GM12878 (cell line): Measurements from ENCODE around the gene KLK2. TPM values are rescaled to one million over a fixed set of nuclear protein-coding genes. Genes with fewer than 3 reads are reported as not detected.

Experiments
- ATAC-seq: fragments of 200-7000 bp; cut with Tn5 transposase; 3 replicates; pipeline ENCODE4 v1.9.1; 2020; ENCODE audit warnings: mild to moderate bottlenecking, moderate library complexity
- BruUV-seq: library from RNA; stranded (reverse); fragments of 400-500 nt; replicated peaks from 2 replicates; lab custom pipeline; 2021; lab: Mats Ljungman, UMichigan
- CTCF ChIA-PET: fragments of 300-600 bp; sonication (Branson Sonifier 250); formaldehyde crosslinking; extraction: SDS; loops from one replicate; lab custom pipeline; 2021; ENCODE audit warnings: inconsistent platforms; lab: Yijun Ruan, JAX
- POLR2A ChIA-PET: fragments of 350-600 bp; formaldehyde crosslinking; extraction: SDS; loops from one replicate; lab custom pipeline; 2021; ENCODE audit warnings: inconsistent platforms; lab: Charles Lee
- RAD21 ChIA-PET: fragments of 300-600 bp; sonication (Branson Sonifier 250); formaldehyde crosslinking; loops from one replicate; lab custom pipeline; 2023; ENCODE audit warnings: antibody characterized with exemption; ENCODE audit not compliant: unreplicated experiment; lab: Charles Lee
- SMC1A ChIA-PET: fragments of 300-600 bp; sonication (Branson Sonifier 250); formaldehyde crosslinking; loops from one replicate; lab custom pipeline; 2023; ENCODE audit not compliant: unreplicated experiment, uncharacterized antibody; lab: Charles Lee
- DNase-seq: peaks from one replicate; pipeline ENCODE4 v3.0.0-alpha.2; 2011; ENCODE audit warnings: low read depth, low spot score
- FAIRE-seq: peaks from 3 replicates; lab custom pipeline; 2011; peaks lifted over from hg19 to GRCh38; lab: Jason Lieb, UNC
- H2AFZ ChIP-seq: 2 replicates; pipeline ENCODE4 v1.6.0; 2011; ENCODE audit warnings: low read depth, low read length, control low read depth; ENCODE audit not compliant: control insufficient read depth
- H3K27ac ChIP-seq: 2 replicates; pipeline ENCODE4 v1.5.1; 2011; ENCODE audit warnings: control low read depth; ENCODE audit not compliant: control insufficient read depth, insufficient read depth
- H3K27me3 ChIP-seq, 2 experiments: replicated peaks in 1 of 2; 2 replicates each; pipeline versions ENCODE4 v1.6.0 to v1.6.1; 2011; ENCODE audit warnings: low read length in 1 of 2; ENCODE audit not compliant: control insufficient read depth in 2 of 2, insufficient read depth in 2 of 2
- H3K36me3 ChIP-seq, 2 experiments: 2 replicates each; pipeline ENCODE4 v1.5.1; 2011; ENCODE audit warnings: low read length in 1 of 2; ENCODE audit not compliant: control insufficient read depth in 2 of 2, insufficient read depth in 2 of 2
- H3K4me1 ChIP-seq: 2 replicates; pipeline ENCODE4 v1.6.1; 2011; ENCODE audit warnings: mild to moderate bottlenecking, low read length, moderate library complexity, mixed read lengths; ENCODE audit not compliant: control insufficient read depth, insufficient read depth
- H3K4me2 ChIP-seq: 2 replicates; pipeline ENCODE4 v1.6.0; 2011; ENCODE audit warnings: control low read depth; ENCODE audit not compliant: control insufficient read depth, insufficient read depth
- H3K4me3 ChIP-seq: fragments of 200-600 bp; sonication (generic); 2 replicates; pipeline ENCODE4 v1.5.1; 2016
- H3K79me2 ChIP-seq: 2 replicates; pipeline ENCODE4 v1.6.0; 2011; ENCODE audit warnings: low read length; ENCODE audit not compliant: control insufficient read depth, insufficient read depth
- H3K9ac ChIP-seq: 2 replicates; pipeline ENCODE4 v1.8.0; 2011; ENCODE audit warnings: low read length, control low read depth, mixed read lengths; ENCODE audit not compliant: control insufficient read depth, insufficient read depth
- H3K9me3 ChIP-seq: replicated peaks from 3 replicates; pipeline ENCODE4 v1.5.1; 2011; ENCODE audit warnings: mild to moderate bottlenecking, low read length; ENCODE audit not compliant: control insufficient read depth, insufficient read depth
- H4K20me1 ChIP-seq: 2 replicates; pipeline ENCODE4 v1.6.0; 2011; ENCODE audit not compliant: control insufficient read depth, insufficient read depth
- ASH2L ChIP-seq: fragments of 300-600, 200-600 bp; sonication (generic); IDR thresholded peaks from 2 replicates; pipeline ENCODE4 v1.6.1; 2017; ENCODE audit warnings: low read depth, mild to moderate bottlenecking, borderline replicate concordance
- BCL11A ChIP-seq: IDR thresholded peaks from 2 replicates; pipeline ENCODE4 v1.6.1; 2011; ENCODE audit warnings: low read depth, low read length
- HCFC1 ChIP-seq: fragments of 150-350 bp; IDR thresholded peaks from 2 replicates; pipeline ENCODE4 v1.6.1; 2014; ENCODE audit warnings: low read length
- KLF5 ChIP-seq: fragments of 450-650 bp; IDR thresholded peaks from 2 replicates; pipeline ENCODE4 v1.6.1; 2014; ENCODE audit warnings: mild to moderate bottlenecking; ENCODE audit not compliant: partially characterized antibody
- MTA2 ChIP-seq: fragments of 450-650 bp; IDR thresholded peaks from 2 replicates; pipeline ENCODE4 v1.6.1; 2016; ENCODE audit warnings: low read depth, mild to moderate bottlenecking, moderate library complexity
- NR2C1 ChIP-seq: fragments of 450-650 bp; IDR thresholded peaks from 2 replicates; pipeline ENCODE4 v1.6.1; 2017; ENCODE audit warnings: antibody characterized with exemption, mild to moderate bottlenecking, moderate library complexity
- TARDBP ChIP-seq: IDR thresholded peaks from 2 replicates; pipeline ENCODE4 v1.6.1; 2016; ENCODE audit warnings: borderline replicate concordance
- YBX1 ChIP-seq: fragments of 450-650 bp; IDR thresholded peaks from 2 replicates; pipeline ENCODE4 v1.6.1; 2016; ENCODE audit warnings: antibody characterized with exemption
- WGBS: methylation state at CpG from one replicate; pipeline ENCODE4 v1.1.6; 2016; ENCODE audit warnings: low lambda C conversion rate; ENCODE audit not compliant: insufficient replicate concordance, insufficient coverage; ENCODE audit errors: missing lambda C conversion rate; 5-methylcytosine and 5-hydroxymethylcytosine counted together
- in situ Hi-C: fragments of 300-500 bp; cut with MboI; formaldehyde crosslinking; loops from 9 replicates; pipeline ENCODE4 v1.14.3; 2018; ENCODE audit warnings: mixed read lengths
- intact Hi-C: fragments of 100-400 bp; cut with micrococcal nuclease; formaldehyde crosslinking; loops from one replicate; pipeline ENCODE4 v1.14.2; 2022; ENCODE audit not compliant: unreplicated experiment
- polyA plus RNA-seq, 11 experiments: library from polyadenylated mRNA; depleted of rRNA in 4 of 11; unstranded in 6 of 11; stranded (reverse) in 5 of 11; fragments of >200 nt; fragmentation: Nextera tagmentation in 4 of 11; fragmentation: Illumina TruSeq in 1 of 11; extraction: Ambion mirVana in 4 of 11; extraction: Trizol in 1 of 11; gene quantifications; 1 replicate in 1 of 11; 2 replicates in 10 of 11; pipeline versions ENCODE4 v1.2.1 to v1.2.3, GENCODE V29; 2011 to 2016; ENCODE audit warnings: inconsistent platforms in 2 of 11, missing spikeins in 2 of 11, low read depth in 1 of 11
- total RNA-seq, 4 experiments: library from RNA; depleted of rRNA in 3 of 4; stranded (reverse); fragments of >200 nt in 3 of 4; fragmentation: Illumina TruSeq in 1 of 4; extraction: Trizol in 1 of 4; gene quantifications; 2 replicates each; pipeline versions ENCODE4 v1.2.1 to v1.2.3, GENCODE V29; 2013 to 2021
- TF ChIP-seq, protein P1 (sequence below): fragments of 450-650 bp; IDR thresholded peaks from 2 replicates; pipeline ENCODE4 v1.6.1; 2016; ENCODE audit warnings: mild to moderate bottlenecking

Gene KLK2
- total and polyA plus RNA-seq, 10 of the 15 experiments (the other 5 are each of a cell fraction or from before 2014, with no cell fraction given) = 0.19 to 3.1 (median 1.2) TPM

DNA sequence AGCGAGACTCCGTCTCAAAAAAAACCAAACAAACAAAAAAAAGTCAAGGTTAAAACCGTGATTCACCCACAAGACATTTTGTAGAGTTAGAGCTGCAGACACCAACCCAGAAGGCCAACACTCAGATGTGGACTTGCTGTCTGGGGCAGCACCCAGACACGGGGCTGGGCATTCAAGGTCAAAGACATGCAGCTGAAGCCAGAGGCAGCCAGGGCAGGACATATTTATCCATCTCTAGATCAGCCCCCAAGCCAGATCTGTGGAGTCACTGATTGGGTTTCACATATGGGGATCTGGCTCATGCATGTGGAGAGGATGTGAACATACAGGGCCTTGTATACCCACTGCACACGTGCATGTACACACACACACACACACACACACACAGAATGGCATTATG, 43.4 kb upstream of the KLK2 start:
- Histone ChIP-seq H3K79me2 (no peaks in the 10 kb centered on the region), H3K9ac (no peak overlapping the region), H3K4me3 (no peak overlapping the region), H3K27ac (no peak overlapping the region), H3K4me2 (no peak overlapping the region), H2AFZ (no peak overlapping the region), H3K9me3 (no peaks in the 10 kb centered on the region), H3K4me1 (no peaks in the 10 kb centered on the region), H4K20me1 (no peaks in the 10 kb centered on the region), H3K36me3 (no peaks in the 10 kb centered on the region), H3K27me3 (no peaks in the 10 kb centered on the region)
- no peak for ATAC-seq
- CTCF ChIA-PET = interaction anchor here (0.9 to 1.3 kb wide), 5 partner anchors 9 to 92 kb away, joined by 3 to 4 read pairs (median 3); no protein-coding TSS in a partner anchor
- SMC1A ChIA-PET = no interaction called here
- intact Hi-C loops (no loop called here), in situ Hi-C loops (no loop called here)
- DNase-seq = no peak
- no peak for TF ChIP-seq BCL11A
- TF ChIP-seq, protein P1, sequence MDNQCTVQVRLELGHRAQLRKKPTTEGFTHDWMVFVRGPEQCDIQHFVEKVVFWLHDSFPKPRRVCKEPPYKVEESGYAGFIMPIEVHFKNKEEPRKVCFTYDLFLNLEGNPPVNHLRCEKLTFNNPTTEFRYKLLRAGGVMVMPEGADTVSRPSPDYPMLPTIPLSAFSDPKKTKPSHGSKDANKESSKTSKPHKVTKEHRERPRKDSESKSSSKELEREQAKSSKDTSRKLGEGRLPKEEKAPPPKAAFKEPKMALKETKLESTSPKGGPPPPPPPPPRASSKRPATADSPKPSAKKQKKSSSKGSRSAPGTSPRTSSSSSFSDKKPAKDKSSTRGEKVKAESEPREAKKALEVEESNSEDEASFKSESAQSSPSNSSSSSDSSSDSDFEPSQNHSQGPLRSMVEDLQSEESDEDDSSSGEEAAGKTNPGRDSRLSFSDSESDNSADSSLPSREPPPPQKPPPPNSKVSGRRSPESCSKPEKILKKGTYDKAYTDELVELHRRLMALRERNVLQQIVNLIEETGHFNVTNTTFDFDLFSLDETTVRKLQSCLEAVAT = no peak
- TF ChIP-seq MTA2 = no peak
- TF ChIP-seq KLF5 = no peak
- no peak for TF ChIP-seq HCFC1
- no peak for TF ChIP-seq ASH2L
- no peak for TF ChIP-seq YBX1
- no peak for TF ChIP-seq NR2C1
- no peak for TF ChIP-seq TARDBP
- BruUV-seq = no TSS peak
- no peak for FAIRE-seq
- 32% methylated on average over 5 of the region's 5 CpGs for WGBS
- POLR2A ChIA-PET = interaction anchor here (1.1 kb wide), 1 partner anchor 29 kb away, joined by 3 read pairs; no protein-coding TSS in a partner anchor
- RAD21 ChIA-PET = no interaction called here
